ENCODE data around the gene RHOH. TPM values are rescaled to one million over a fixed set of nuclear protein-coding genes. Genes with fewer than 3 reads are reported as not detected.
A peak's percentile ranks its signal among the peaks of the same experiment; 100 is the strongest.

The RHOH gene
- total and polyA plus RNA-seq, 10 of the 15 experiments (the other 5 are each of a cell fraction or from before 2014, with no cell fraction given), result 46.5 to 120 (median 57.9) TPM

GRCh38 chr4:40193016-40193571 lies 3.7 kb upstream of the RHOH start (continued):
- no peak for TF ChIP-seq IRF4 (IDR thresholded peaks at IDR 0.05; ENCODE audit: low read depth, low read length)
- TF ChIP-seq GATAD2B (conservative IDR thresholded peaks at IDR 0.05; ENCODE audit: low read depth), result peak; percentile 41
- TF ChIP-seq POLR2AphosphoS5 (IDR thresholded peaks at IDR 0.05; ENCODE audit: low read length), result peak; percentile 28
- no peak for TF ChIP-seq ATF2 (IDR thresholded peaks at IDR 0.05; ENCODE audit: low read length)
- no peak for TF ChIP-seq ZNF274 (IDR thresholded peaks at IDR 0.05; ENCODE audit: insufficient read depth, insufficient read length)
- 0 out of 2 replicates have a peak, but pooled peaks have one; percentile 5 for TF ChIP-seq WRNIP1 (IDR thresholded peaks at IDR 0.05; ENCODE audit: borderline replicate concordance, low read depth, low read length)
- TF ChIP-seq SMAD1 (IDR thresholded peaks at IDR 0.05; ENCODE audit: low read depth, partially characterized antibody), result peak; percentile 16
- no peak for TF ChIP-seq ZNF217 (IDR thresholded peaks at IDR 0.05)
- 0 out of 2 replicates have a peak, but pooled peaks have one; percentile 31 for TF ChIP-seq PAX5 (IDR thresholded peaks at IDR 0.05; ENCODE audit: borderline replicate concordance, low read depth, low read length)
- TF ChIP-seq NBN (IDR thresholded peaks at IDR 0.05), result 0 out of 2 replicates have a peak, but pooled peaks have one; percentile 53
- no peak for TF ChIP-seq ZBTB11 (CRISPR knock-in tag; IDR thresholded peaks at IDR 0.05)
- peak; percentile 49; the same call in 1 of the 2 replicates for TF ChIP-seq LARP7 (IDR thresholded peaks at IDR 0.05)
- TF ChIP-seq IKZF2 (IDR thresholded peaks at IDR 0.05), result peak; percentile 65 to 71; a peak in 3 of 4 replicates
- peak; percentile 58; the same call in 1 of the 2 replicates for TF ChIP-seq ZBTB4 (CRISPR knock-in tag; IDR thresholded peaks at IDR 0.05)
- peak; percentile 67 for TF ChIP-seq DPF2 (IDR thresholded peaks at IDR 0.05)
- peak; percentile 12 for TF ChIP-seq MLLT1 (IDR thresholded peaks at IDR 0.05)
- TF ChIP-seq MAX (IDR thresholded peaks at IDR 0.05; ENCODE audit: low read depth, low read length), result 0 out of 2 replicates have a peak, but pooled peaks have one; percentile 1
- no peak for TF ChIP-seq ZNF622 (IDR thresholded peaks at IDR 0.05)

All from GM12878 (cell line).